ENCODE measurements around the gene CREB1. TPM values are rescaled to one million over a fixed set of nuclear protein-coding genes. Genes with fewer than 3 reads are reported as not detected.
A peak's percentile ranks its signal among the peaks of the same experiment; 100 is the strongest.

The CREB1 gene
- total RNA-seq, 4 donors from 2014 or later = 31.1 to 51.5 (median 43.3) TPM

- H3K27me3 ChIP-seq = no peaks in the 10 kb centered on the region
- H3K9me3 ChIP-seq = no peaks in the 10 kb centered on the region
- 85% methylated on average over 6 of the region's 6 CpGs for WGBS
- no peak for DNase-seq (ENCODE audit: extremely low spot score)
- H3K36me3 ChIP-seq = peaks cover 0 to 20% (median 14%) of the 10 kb centered on the region in 4 donors
- intact Hi-C loops (cut with DNase I) = no loop called here
- no peak overlapping the region for H3K4me3 ChIP-seq
- peaks cover 25 to 40% (median 29%) of the 10 kb centered on the region in 4 donors for H3K4me1 ChIP-seq
- no peak for TF ChIP-seq POLR2AphosphoS5 (IDR thresholded peaks at IDR 0.05)
- TF ChIP-seq EP300 (IDR thresholded peaks at IDR 0.05) = no peak
- H3K27ac ChIP-seq (replicated peaks in 1 of 4) = peak overlapping the region in 1 of 4 donors; percentile 13
Measured at GRCh38 chr2:207561386-207562080, 31.8 kb downstream of the CREB1 start.

GRCh38 chr2:207565736-207566500 is 36.2 kb downstream of the CREB1 start:
- H3K27me3 ChIP-seq = no peaks in the 10 kb centered on the region
- H3K4me1 ChIP-seq = peaks cover 0 to 15% (median 9%) of the 10 kb centered on the region in 4 donors
- DNase-seq (ENCODE audit: extremely low spot score) = no peak
- H3K27ac ChIP-seq (replicated peaks in 1 of 4) = no peak overlapping the region
- peaks cover 6 to 39% (median 22%) of the 10 kb centered on the region in 4 donors for H3K36me3 ChIP-seq
- H3K9me3 ChIP-seq = no peaks in the 10 kb centered on the region
- no peak overlapping the region for H3K4me3 ChIP-seq
- intact Hi-C loops (cut with DNase I) = no loop called here
- WGBS = 82% methylated on average over 7 of the region's 7 CpGs
- TF ChIP-seq POLR2AphosphoS5 (IDR thresholded peaks at IDR 0.05) = no peak
- no peak for TF ChIP-seq EP300 (IDR thresholded peaks at IDR 0.05)
- no peak for TF ChIP-seq POLR2A (IDR thresholded peaks at IDR 0.05; ENCODE audit: low read depth)

- H3K36me3 ChIP-seq = peaks cover 10 to 53% (median 34%) of the 10 kb centered on the region in 4 donors
- TF ChIP-seq EP300 (IDR thresholded peaks at IDR 0.05) (no peak), POLR2AphosphoS5 (IDR thresholded peaks at IDR 0.05) (no peak), POLR2A (IDR thresholded peaks at IDR 0.05; ENCODE audit: low read depth) (no peak), CTCF (IDR thresholded peaks at IDR 0.05) (no peak)
- intact Hi-C loops (cut with DNase I) = no loop called here
- no peak for DNase-seq (ENCODE audit: extremely low spot score)
- H3K4me3 ChIP-seq = no peak overlapping the region
- H3K4me1 ChIP-seq = peaks cover 0 to 7% (median 3%) of the 10 kb centered on the region in 4 donors
- no peaks in the 10 kb centered on the region for H3K9me3 ChIP-seq
- H3K27ac ChIP-seq (replicated peaks in 1 of 4) = no peak overlapping the region
- no peaks in the 10 kb centered on the region for H3K27me3 ChIP-seq
Measured at GRCh38 chr2:207567671-207568070, 37.9 kb downstream of the CREB1 start.

- Histone ChIP-seq H3K27me3 (no peaks in the 10 kb centered on the region), H3K4me1 (peaks cover 0 to 1% (median 0%) of the 10 kb centered on the region in 4 donors), H3K4me3 (no peak overlapping the region), H3K27ac (replicated peaks in 1 of 4) (no peak overlapping the region), H3K9me3 (no peaks in the 10 kb centered on the region), H3K36me3 (peaks cover 17 to 77% (median 47%) of the 10 kb centered on the region in 4 donors)
- TF ChIP-seq EP300 (IDR thresholded peaks at IDR 0.05) = no peak
- TF ChIP-seq POLR2A (IDR thresholded peaks at IDR 0.05; ENCODE audit: low read depth) = no peak
- WGBS = 63% methylated on average over 3 of the region's 3 CpGs
- DNase-seq (ENCODE audit: extremely low spot score) = no peak
- intact Hi-C loops (cut with DNase I) = no loop called here
Measured at GRCh38 chr2:207571370-207571769, 41.6 kb downstream of the CREB1 start.

GRCh38 chr2:207584952-207585351 is 55.2 kb downstream of the CREB1 start:
- peaks cover 12 to 71% (median 42%) of the 10 kb centered on the region in 4 donors for H3K36me3 ChIP-seq
- no peaks in the 10 kb centered on the region for H3K27me3 ChIP-seq
- TF ChIP-seq CTCF (IDR thresholded peaks at IDR 0.05) (no peak), EP300 (IDR thresholded peaks at IDR 0.05) (no peak), POLR2A (IDR thresholded peaks at IDR 0.05; ENCODE audit: low read depth) (no peak), POLR2AphosphoS5 (IDR thresholded peaks at IDR 0.05) (no peak)
- peaks cover 0 to under 1% (median 0%) of the 10 kb centered on the region in 4 donors for H3K4me1 ChIP-seq
- no peak for DNase-seq (ENCODE audit: extremely low spot score)
- H3K27ac ChIP-seq (replicated peaks in 1 of 4) = no peak overlapping the region
- 98% methylated on average over 4 of the region's 4 CpGs for WGBS
- no peaks in the 10 kb centered on the region for H3K9me3 ChIP-seq
- intact Hi-C loops (cut with DNase I) = no loop called here
- no peak overlapping the region for H3K4me3 ChIP-seq

- no peaks in the 10 kb centered on the region for H3K27me3 ChIP-seq
- no peak overlapping the region for H3K27ac ChIP-seq (replicated peaks in 1 of 4)
- WGBS = 99% methylated on average over 7 of the region's 7 CpGs
- H3K36me3 ChIP-seq = peaks cover 12 to 59% (median 43%) of the 10 kb centered on the region in 4 donors
- no peak for DNase-seq (ENCODE audit: extremely low spot score)
- TF ChIP-seq POLR2AphosphoS5 (IDR thresholded peaks at IDR 0.05) (no peak), EP300 (IDR thresholded peaks at IDR 0.05) (no peak), CTCF (IDR thresholded peaks at IDR 0.05) (no peak), POLR2A (IDR thresholded peaks at IDR 0.05; ENCODE audit: low read depth) (no peak)
- peaks cover 0 to 5% (median 2%) of the 10 kb centered on the region in 4 donors for H3K9me3 ChIP-seq
- intact Hi-C loops (cut with DNase I) = no loop called here
- no peak overlapping the region for H3K4me3 ChIP-seq
- no peaks in the 10 kb centered on the region for H3K4me1 ChIP-seq
Measured at GRCh38 chr2:207587305-207587704, 57.5 kb downstream of the CREB1 start.
